Measurements from ENCODE around the gene CFAP141.

Gene CFAP141

GRCh38 chr1:154178911-154179811 lies 27.0 kb downstream of the CFAP141 start:
- no peak for TF ChIP-seq CTCF (IDR thresholded peaks at IDR 0.05; ENCODE audit: low read depth, low read length)
- no peak for DNase-seq (ENCODE audit: extremely low read depth, low read depth)

GRCh38 chr1:154178013-154178412 lies 28.1 kb downstream of the CFAP141 start:
- DNase-seq (ENCODE audit: extremely low read depth, low read depth): no peak

GRCh38 chr1:154176337-154176736 lies 29.8 kb downstream of the CFAP141 start:
- TF ChIP-seq CTCF (IDR thresholded peaks at IDR 0.05; ENCODE audit: low read depth, low read length): no peak
- no peak for DNase-seq (ENCODE audit: extremely low read depth, low read depth)

More at GRCh38 chr1:154178013-154178412, 28.1 kb downstream of the CFAP141 start:
- TF ChIP-seq CTCF (IDR thresholded peaks at IDR 0.05; ENCODE audit: low read depth, low read length): no peak

GRCh38 chr1:154174654-154175053 lies 31.5 kb downstream of the CFAP141 start:
- TF ChIP-seq CTCF (IDR thresholded peaks at IDR 0.05; ENCODE audit: low read depth, low read length): no peak
- no peak for DNase-seq (ENCODE audit: extremely low read depth, low read depth)

GRCh38 chr1:154171880-154172279 lies 34.3 kb downstream of the CFAP141 start:
- DNase-seq (ENCODE audit: extremely low read depth, low read depth): no peak

GRCh38 chr1:154171223-154171583 lies 34.9 kb downstream of the CFAP141 start:
- no peak for DNase-seq (ENCODE audit: extremely low read depth, low read depth)
- TF ChIP-seq CTCF (IDR thresholded peaks at IDR 0.05; ENCODE audit: low read depth, low read length): no peak

More at GRCh38 chr1:154171880-154172279, 34.3 kb downstream of the CFAP141 start:
- TF ChIP-seq CTCF (IDR thresholded peaks at IDR 0.05; ENCODE audit: low read depth, low read length): no peak

- TF ChIP-seq CTCF (IDR thresholded peaks at IDR 0.05; ENCODE audit: low read depth, low read length): no peak
- DNase-seq (ENCODE audit: extremely low read depth, low read depth): no peak
Observed at GRCh38 chr1:154170547-154171222, 35.4 kb downstream of the CFAP141 start.
